Liver (tissue), 9 donors: ENCODE measurements around the gene LEKR1. TPM values are rescaled to one million over a fixed set of nuclear protein-coding genes. Genes with fewer than 3 reads are reported as not detected.

Experiments
- DNase-seq: peaks from one replicate; pipeline ENCODE4 v3.0.0-alpha.2; 2017; ENCODE audit warnings: low spot score
- H3K27ac ChIP-seq, 2 donors: one replicate each; pipeline ENCODE4 v1.7.0; 2013; ENCODE audit warnings: inconsistent platforms in 2 of 2, low read length in 2 of 2, control low read depth in 1 of 2, low read depth in 1 of 2, mild to moderate bottlenecking in 1 of 2
- H3K27me3 ChIP-seq, 4 donors: one replicate each; pipeline versions ENCODE4 v1.6.1 to v1.7.0; 2013; ENCODE audit warnings: low read length in 3 of 4, inconsistent platforms in 1 of 4, mild to moderate bottlenecking in 1 of 4, moderate library complexity in 1 of 4; ENCODE audit not compliant: control insufficient read depth in 4 of 4, insufficient read depth in 4 of 4
- H3K36me3 ChIP-seq, 4 donors: one replicate each; pipeline versions ENCODE4 v1.6.1 to v1.7.0; 2013; ENCODE audit warnings: low read length in 3 of 4, mild to moderate bottlenecking in 3 of 4, low read depth in 1 of 4, moderate library complexity in 1 of 4; ENCODE audit not compliant: control insufficient read depth in 4 of 4, insufficient read depth in 3 of 4
- H3K4me1 ChIP-seq, 4 donors: one replicate each; pipeline versions ENCODE4 v1.6.1 to v1.7.0; 2013; ENCODE audit warnings: low read length in 3 of 4, mild to moderate bottlenecking in 3 of 4, moderate library complexity in 1 of 4; ENCODE audit not compliant: control insufficient read depth in 4 of 4, insufficient read depth in 4 of 4
- H3K4me3 ChIP-seq, 3 donors: one replicate each; pipeline versions ENCODE4 v1.6.1 to v1.7.0; 2013; ENCODE audit warnings: low read length in 3 of 3, control low read depth in 1 of 3, low read depth in 1 of 3, mild to moderate bottlenecking in 1 of 3
- H3K9ac ChIP-seq, 2 donors: one replicate each; pipeline ENCODE4 v1.7.0; 2013; ENCODE audit warnings: low read length in 2 of 2, mild to moderate bottlenecking in 2 of 2, moderate library complexity in 2 of 2, control low read depth in 1 of 2, low read depth in 1 of 2
- H3K9me3 ChIP-seq, 4 donors: one replicate each; pipeline versions ENCODE4 v1.6.1 to v1.7.0; 2013; ENCODE audit warnings: low read length in 3 of 4; ENCODE audit not compliant: control insufficient read depth in 4 of 4
- CTCF ChIP-seq: fragments of 150-350 bp; IDR thresholded peaks from 2 replicates; pipeline ENCODE4 v1.5.1; 2017; ENCODE audit warnings: improper control_type of control experiment, low read depth, low read length; ENCODE audit not compliant: missing input control
- FOXA1 ChIP-seq: IDR thresholded peaks from 2 replicates; pipeline ENCODE4 v1.6.1; 2016; ENCODE audit warnings: antibody characterized with exemption
- FOXA2 ChIP-seq: IDR thresholded peaks from 2 replicates; pipeline ENCODE4 v1.6.1; 2016; ENCODE audit warnings: antibody characterized with exemption
- GABPA ChIP-seq, 2 donors: IDR thresholded peaks in 1 of 2; conservative IDR thresholded peaks in 1 of 2; 2 replicates each; pipeline ENCODE4 v1.6.1; 2016; ENCODE audit warnings: antibody characterized with exemption in 2 of 2, mild to moderate bottlenecking in 1 of 2, moderate library complexity in 1 of 2
- HNF4G ChIP-seq: IDR thresholded peaks from 2 replicates; pipeline ENCODE4 v1.6.1; 2016; ENCODE audit warnings: antibody characterized with exemption
- JUND ChIP-seq, 2 donors: IDR thresholded peaks; 2 replicates each; pipeline ENCODE4 v1.6.1; 2016; ENCODE audit warnings: antibody characterized with exemption in 2 of 2
- MAX ChIP-seq: IDR thresholded peaks from 2 replicates; pipeline ENCODE4 v1.6.1; 2016; ENCODE audit warnings: antibody characterized with exemption
- NR2F2 ChIP-seq: IDR thresholded peaks from 2 replicates; pipeline ENCODE4 v1.6.1; 2016; ENCODE audit warnings: antibody characterized with exemption
- RAD21 ChIP-seq, 2 donors: IDR thresholded peaks; 2 replicates each; pipeline ENCODE4 v1.6.1; 2016; ENCODE audit warnings: antibody characterized with exemption in 2 of 2, mild to moderate bottlenecking in 2 of 2
- REST ChIP-seq: IDR thresholded peaks from 2 replicates; pipeline ENCODE4 v1.6.1; 2016; ENCODE audit warnings: antibody characterized with exemption, mild to moderate bottlenecking
- RXRA ChIP-seq, 2 donors: IDR thresholded peaks; 2 replicates each; pipeline ENCODE4 v1.6.1; 2017 to 2018; ENCODE audit warnings: antibody characterized with exemption in 2 of 2, mild to moderate bottlenecking in 1 of 2
- SP1 ChIP-seq: IDR thresholded peaks from 2 replicates; pipeline ENCODE4 v1.6.1; 2018; ENCODE audit warnings: antibody characterized with exemption, mild to moderate bottlenecking
- TAF1 ChIP-seq: conservative IDR thresholded peaks from 2 replicates; pipeline ENCODE4 v1.6.1; 2016; ENCODE audit warnings: antibody characterized with exemption, mild to moderate bottlenecking
- YY1 ChIP-seq: IDR thresholded peaks from 2 replicates; pipeline ENCODE4 v1.6.1; 2016; ENCODE audit warnings: antibody characterized with exemption, mild to moderate bottlenecking
- WGBS: extraction: QIAGEN DNeasy Blood & Tissue Kit; methylation state at CpG from one replicate; pipeline ENCODE4 v1.1.7; 2013; 5-methylcytosine and 5-hydroxymethylcytosine counted together
- polyA plus RNA-seq, 2 donors: library from polyadenylated mRNA; stranded (reverse) in 1 of 2; unstranded in 1 of 2; fragments of 200-250 nt in 1 of 2; fragments of >200 nt in 1 of 2; fragmentation: Nextera tagmentation in 1 of 2; extraction: Ambion mirVana in 1 of 2; gene quantifications; one replicate each; pipeline versions ENCODE4 v1.2.1 to v1.2.3, GENCODE V29; 2013 to 2015
- total RNA-seq, 2 donors: library from RNA; depleted of rRNA; stranded (reverse); fragments of >200 nt; gene quantifications; one replicate each; pipeline ENCODE4 v1.2.3, GENCODE V29; 2014
- donor health status: healthy.
- donor health status: healthy.
- donor health status: healthy.
- donor health status: healthy.
- donor health status: healthy.

Gene LEKR1
- total and polyA plus RNA-seq, 4 donors = 0.19 to 0.72 (median 0.44) TPM

GRCh38 chr3:157064402-157064801 is 238.2 kb downstream of the LEKR1 start:
- Histone ChIP-seq H3K9ac (no peak overlapping the region), H3K27ac (no peak overlapping the region), H3K4me3 (no peak overlapping the region), H3K4me1 (peaks cover 0 to 4% (median 1%) of the 10 kb centered on the region in 4 donors), H3K9me3 (no peaks in the 10 kb centered on the region), H3K27me3 (no peaks in the 10 kb centered on the region), H3K36me3 (no peaks in the 10 kb centered on the region)
- TF ChIP-seq FOXA1 (no peak), GABPA (IDR thresholded peaks at IDR 0.05 in 1 of 2, conservative IDR thresholded peaks at IDR 0.05 in 1 of 2) (no peak), SP1 (no peak), MAX (no peak), CTCF (no peak), NR2F2 (no peak), RXRA (IDR thresholded peaks at IDR 0.05) (no peak), FOXA2 (no peak), HNF4G (no peak), YY1 (no peak)
- DNase-seq = no peak
- 80% methylated on average over 7 of the region's 7 CpGs for WGBS

GRCh38 chr3:157065201-157065600 is 239.0 kb downstream of the LEKR1 start:
- 92% methylated on average over 5 of the region's 5 CpGs for WGBS
- DNase-seq = no peak
- no peaks in the 10 kb centered on the region for H3K27me3 ChIP-seq

More at GRCh38 chr3:157065201-157065600, 239.0 kb downstream of the LEKR1 start:
- Histone ChIP-seq H3K9ac (no peak overlapping the region), H3K4me1 (peaks cover 0 to 9% (median 3%) of the 10 kb centered on the region in 4 donors), H3K9me3 (no peaks in the 10 kb centered on the region), H3K27ac (no peak overlapping the region), H3K36me3 (no peaks in the 10 kb centered on the region), H3K4me3 (no peak overlapping the region)
- TF ChIP-seq RAD21 (IDR thresholded peaks at IDR 0.05) = no peak
- TF ChIP-seq HNF4G = no peak
- TF ChIP-seq JUND (IDR thresholded peaks at IDR 0.05) = no peak
- no peak for TF ChIP-seq REST
- TF ChIP-seq FOXA2 = no peak
- TF ChIP-seq MAX = no peak
- TF ChIP-seq TAF1 = no peak
